GM23338 (cell line): ENCODE measurements around the gene SCFD2. TPM values are rescaled to one million over a fixed set of nuclear protein-coding genes. Genes with fewer than 3 reads are reported as not detected.

Experiments used
- ATAC-seq: fragments of 200-7000 bp; cut with Tn5 transposase; 3 replicates; pipeline ENCODE4 v1.9.1; 2020
- DNase-seq: peaks from one replicate; pipeline ENCODE4 v3.0.0-alpha.2; 2015; ENCODE audit warnings: low spot score
- H2AFZ ChIP-seq: fragments of 200-600 bp; sonication (generic); 2 replicates; pipeline ENCODE4 v1.8.0; 2016; ENCODE audit warnings: antibody characterized with exemption, mild to moderate bottlenecking, moderate library complexity
- H3F3A ChIP-seq: fragments of 200-600 bp; sonication (generic); replicated peaks from 2 replicates; pipeline ENCODE4 v1.8.0; 2017; ENCODE audit warnings: antibody characterized with exemption, mixed run types, low read depth
- H3K27ac ChIP-seq: fragments of 200-600 bp; sonication (generic); 2 replicates; pipeline ENCODE4 v1.6.1; 2016; ENCODE audit warnings: low read depth
- H3K27me3 ChIP-seq: fragments of 200-600 bp; sonication (generic); 2 replicates; pipeline ENCODE4 v1.8.0; 2016; ENCODE audit warnings: mild to moderate bottlenecking, mixed run types, moderate library complexity; ENCODE audit not compliant: insufficient read depth
- H3K36me3 ChIP-seq: fragments of 200-600 bp; sonication (generic); 2 replicates; pipeline ENCODE4 v1.8.0; 2016; ENCODE audit warnings: mild to moderate bottlenecking; ENCODE audit not compliant: insufficient read depth
- H3K4me1 ChIP-seq: fragments of 200-600 bp; sonication (generic); 2 replicates; pipeline ENCODE4 v1.8.0; 2016; ENCODE audit warnings: mild to moderate bottlenecking, moderate library complexity; ENCODE audit not compliant: insufficient read depth
- H3K4me2 ChIP-seq: fragments of 200-600 bp; sonication (generic); 2 replicates; pipeline ENCODE4 v1.7.1; 2017; ENCODE audit warnings: mixed run types
- H3K4me3 ChIP-seq: fragments of 200-600 bp; sonication (generic); 2 replicates; pipeline ENCODE4 v1.6.1; 2016; ENCODE audit warnings: mixed run types
- H3K79me2 ChIP-seq: fragments of 200-600 bp; sonication (generic); replicated peaks from 2 replicates; pipeline ENCODE4 v1.8.0; 2017; ENCODE audit warnings: mild to moderate bottlenecking; ENCODE audit not compliant: insufficient read depth
- H3K9me2 ChIP-seq: fragments of 200-600 bp; sonication (generic); 2 replicates; pipeline ENCODE4 v1.8.0; 2017; ENCODE audit not compliant: insufficient read depth
- H4K20me1 ChIP-seq: fragments of 200-600 bp; sonication (generic); replicated peaks from 2 replicates; pipeline ENCODE4 v1.8.0; 2017; ENCODE audit warnings: mild to moderate bottlenecking; ENCODE audit not compliant: insufficient read depth
- H3K27ac Mint-ChIP-seq: 2 replicates; pipeline ENCODE4 v1.8.0; 2020; ENCODE audit warnings: inconsistent platforms, mild to moderate bottlenecking, moderate library complexity, mixed read lengths
- H3K27me3 Mint-ChIP-seq: 3 replicates; pipeline ENCODE4 v1.8.0; 2022; ENCODE audit warnings: low read depth, mild to moderate bottlenecking, moderate library complexity, mixed read lengths, inconsistent platforms; ENCODE audit not compliant: insufficient read depth, poor library complexity
- H3K36me3 Mint-ChIP-seq: 3 replicates; pipeline ENCODE4 v1.8.0; 2021; ENCODE audit warnings: low read depth, mild to moderate bottlenecking, inconsistent platforms, moderate library complexity, mixed read lengths
- H3K4me1 Mint-ChIP-seq: 3 replicates; pipeline ENCODE4 v1.8.0; 2020; ENCODE audit warnings: mild to moderate bottlenecking, inconsistent platforms, mixed read lengths
- H3K4me3 Mint-ChIP-seq: 3 replicates; pipeline ENCODE4 v1.8.0; 2021; ENCODE audit warnings: moderate library complexity, mild to moderate bottlenecking, inconsistent platforms, mixed read lengths
- H3K9me3 Mint-ChIP-seq: 3 replicates; pipeline ENCODE4 v1.8.0; 2020; ENCODE audit warnings: moderate library complexity, mild to moderate bottlenecking, inconsistent platforms, mixed read lengths
- CREB1 ChIP-seq: fragments of 250-450 bp; sonication (Bioruptor Pico); IDR thresholded peaks from 2 replicates; pipeline ENCODE4 v1.5.0; 2020; ENCODE audit warnings: low read depth, mild to moderate bottlenecking, moderate library complexity
- ETS1 ChIP-seq: IDR thresholded peaks from 2 replicates; pipeline ENCODE4 v1.6.1; 2016; ENCODE audit warnings: antibody characterized with exemption
- EZH2 ChIP-seq: fragments of 200-600 bp; sonication (generic); IDR thresholded peaks from one replicate; pipeline ENCODE4 v1.8.0; 2017; ENCODE audit warnings: antibody characterized with exemption, mild to moderate bottlenecking, low read depth; ENCODE audit not compliant: unreplicated experiment
- EZH2phosphoT487 ChIP-seq: fragments of 200-600 bp; sonication (generic); IDR thresholded peaks from one replicate; pipeline ENCODE4 v1.8.1; 2018; ENCODE audit warnings: antibody characterized with exemption; ENCODE audit not compliant: unreplicated experiment
- JUNB ChIP-seq: IDR thresholded peaks from one replicate; pipeline ENCODE4 v1.6.1; 2016; ENCODE audit warnings: antibody characterized with exemption; ENCODE audit not compliant: unreplicated experiment
- NANOG ChIP-seq: IDR thresholded peaks from 2 replicates; pipeline ENCODE4 v1.6.1; 2016; ENCODE audit warnings: antibody characterized with exemption, borderline replicate concordance
- REST ChIP-seq: IDR thresholded peaks from one replicate; pipeline ENCODE4 v1.6.1; 2018; ENCODE audit warnings: antibody characterized with exemption; ENCODE audit not compliant: unreplicated experiment
- STAT1 ChIP-seq: IDR thresholded peaks from one replicate; pipeline ENCODE4 v1.6.1; 2016; ENCODE audit warnings: antibody characterized with exemption; ENCODE audit not compliant: unreplicated experiment
- ZNF114 ChIP-seq: fragments of 250-450 bp; sonication (Bioruptor Pico); IDR thresholded peaks from 2 replicates; pipeline ENCODE4 v1.5.0; 2020; ENCODE audit warnings: mild to moderate bottlenecking, moderate library complexity
- ZNF462 ChIP-seq: fragments of 250-450 bp; sonication (Bioruptor Pico); IDR thresholded peaks from 2 replicates; pipeline ENCODE4 v1.5.0; 2020; ENCODE audit warnings: mild to moderate bottlenecking, moderate library complexity
- polyA plus RNA-seq: library from polyadenylated mRNA; unstranded; fragments of >200 nt; fragmentation: Nextera tagmentation; extraction: Ambion mirVana; gene quantifications from 2 replicates; pipeline ENCODE4 v1.2.1, GENCODE V29; 2016
- total RNA-seq: library from RNA; depleted of rRNA; stranded (reverse); fragments of >200 nt; shearing (Covaris generic); gene quantifications from 2 replicates; pipeline ENCODE4 v1.2.3, GENCODE V29; 2014

The SCFD2 gene
- total and polyA plus RNA-seq, 2 experiments from 2014 or later = 5.7 to 17.5 TPM

GRCh38 chr4:53205970-53206369 is 159.9 kb downstream of the SCFD2 start:
- H3K36me3 ChIP-seq = no peaks in the 10 kb centered on the region
- H3F3A ChIP-seq = no peaks in the 10 kb centered on the region
- H3K4me3 ChIP-seq = no peak overlapping the region
- no peak overlapping the region for H3K27ac ChIP-seq
- no peaks in the 10 kb centered on the region for H3K27me3 ChIP-seq
- no peak for DNase-seq
- H3K4me3 Mint-ChIP-seq = no peak overlapping the region
- no peaks in the 10 kb centered on the region for H3K27me3 Mint-ChIP-seq
- H3K27ac Mint-ChIP-seq = no peak overlapping the region
- H3K36me3 Mint-ChIP-seq = no peaks in the 10 kb centered on the region
- peaks cover 9% of the 10 kb centered on the region for H3K4me1 Mint-ChIP-seq
- no peak for ATAC-seq
- H2AFZ ChIP-seq = no peak overlapping the region
- H3K4me2 ChIP-seq = no peak overlapping the region
- H3K4me1 ChIP-seq = no peaks in the 10 kb centered on the region
- no peaks in the 10 kb centered on the region for H4K20me1 ChIP-seq
- H3K9me2 ChIP-seq = no peaks in the 10 kb centered on the region
- H3K9me3 Mint-ChIP-seq = no peaks in the 10 kb centered on the region; the same call in 2 of the 3 replicates
- TF ChIP-seq CREB1 (CRISPR knock-in tag) (no peak), REST (no peak), ETS1 (no peak), JUNB (no peak), EZH2 (no peak), STAT1 (no peak), NANOG (no peak)
- no peaks in the 10 kb centered on the region for H3K79me2 ChIP-seq

GRCh38 chr4:53199356-53199755 is 166.5 kb downstream of the SCFD2 start:
- Histone ChIP-seq H3K79me2 (no peaks in the 10 kb centered on the region), H3K4me1 (no peaks in the 10 kb centered on the region), H3K27ac (no peak overlapping the region), H3K27me3 (no peaks in the 10 kb centered on the region), H3K4me2 (no peak overlapping the region), H2AFZ (no peak overlapping the region), H4K20me1 (no peaks in the 10 kb centered on the region), H3K36me3 (no peaks in the 10 kb centered on the region), H3K4me3 (no peak overlapping the region), H3K9me2 (no peaks in the 10 kb centered on the region), H3F3A (no peaks in the 10 kb centered on the region)
- peaks cover 3% of the 10 kb centered on the region for H3K27me3 Mint-ChIP-seq
- no peak for ATAC-seq
- no peaks in the 10 kb centered on the region for H3K9me3 Mint-ChIP-seq
- no peak overlapping the region for H3K4me3 Mint-ChIP-seq
- H3K27ac Mint-ChIP-seq = no peak overlapping the region
- no peak for DNase-seq
- H3K4me1 Mint-ChIP-seq = no peaks in the 10 kb centered on the region
- no peaks in the 10 kb centered on the region for H3K36me3 Mint-ChIP-seq
- no peak for TF ChIP-seq ZNF114 (CRISPR knock-in tag)
- no peak for TF ChIP-seq ZNF462 (CRISPR knock-in tag)
- no peak for TF ChIP-seq ETS1
- no peak for TF ChIP-seq EZH2
- TF ChIP-seq EZH2phosphoT487 = no peak
- no peak for TF ChIP-seq STAT1
